GM19467 (cell line): ENCODE measurements around the gene PPP1R14D.
"Not testable (repeated sequence)": the region's sequence is repeated elsewhere in the genome, so short reads cannot be mapped to it uniquely, and the experiment has no call there.

Experiments
- ATAC-seq: cut with Tn5 transposase; IDR thresholded peaks from one replicate; pipeline ENCODE4 v1.9.1; 2021; ENCODE audit warnings: mild to moderate bottlenecking, moderate library complexity; ENCODE audit not compliant: unreplicated experiment

PPP1R14D gene, protein sequence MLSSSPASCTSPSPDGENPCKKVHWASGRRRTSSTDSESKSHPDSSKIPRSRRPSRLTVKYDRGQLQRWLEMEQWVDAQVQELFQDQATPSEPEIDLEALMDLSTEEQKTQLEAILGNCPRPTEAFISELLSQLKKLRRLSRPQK

DNA sequence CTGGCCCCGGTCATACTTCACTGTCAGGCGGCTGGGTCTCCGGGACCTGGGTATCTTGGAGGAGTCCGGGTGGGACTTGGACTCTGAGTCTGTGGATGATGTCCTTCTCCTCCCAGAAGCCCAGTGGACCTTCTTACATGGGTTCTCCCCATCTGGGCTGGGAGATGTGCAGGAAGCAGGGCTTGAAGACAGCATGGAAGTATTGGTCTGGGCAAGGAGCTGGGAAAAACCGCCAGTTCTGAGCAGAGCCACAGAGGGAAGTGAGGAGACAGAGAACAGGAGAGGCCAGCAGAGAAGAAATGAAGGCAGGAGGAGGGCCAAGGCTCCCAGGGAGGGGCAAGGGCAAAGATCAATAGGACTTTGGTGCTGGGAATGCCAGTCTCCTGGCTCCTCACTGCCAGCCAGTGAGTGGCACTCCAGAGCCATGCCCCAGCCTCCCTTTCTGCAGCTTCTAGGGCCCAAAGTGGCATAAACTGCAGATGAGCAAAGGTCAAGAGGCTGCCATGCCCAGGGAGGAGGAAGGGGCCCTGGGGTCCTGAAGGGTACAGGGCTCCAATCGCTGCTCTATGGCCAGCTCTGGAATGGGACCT is at the start of gene PPP1R14D:
Gene PPP1R14D (minus strand): TSS at position 262 of the 590 bp plus-strand sequence. CDS start 67 bp downstream, at position 195.
- ATAC-seq = no peak

DNA sequence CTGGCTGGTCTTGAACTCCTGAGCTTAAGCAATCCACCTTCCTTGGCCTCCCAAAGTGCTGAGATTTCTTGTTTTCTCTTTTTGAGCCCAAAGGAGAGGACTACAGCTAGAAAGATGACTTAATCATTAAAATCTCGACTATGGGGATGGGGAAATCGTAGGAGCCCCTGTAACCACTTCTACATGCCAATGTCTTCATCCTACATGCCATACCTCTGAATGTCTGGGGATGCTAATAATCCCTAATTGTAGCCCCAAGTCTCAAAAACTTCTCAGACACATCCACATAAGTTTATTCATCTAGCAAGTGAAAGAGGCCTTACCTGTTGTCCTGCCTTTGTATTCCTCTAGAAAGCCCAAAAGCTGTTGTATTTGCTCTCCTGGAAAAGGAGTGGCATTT is 49.2 kb upstream of the PPP1R14D start:
- ATAC-seq = no peak

DNA sequence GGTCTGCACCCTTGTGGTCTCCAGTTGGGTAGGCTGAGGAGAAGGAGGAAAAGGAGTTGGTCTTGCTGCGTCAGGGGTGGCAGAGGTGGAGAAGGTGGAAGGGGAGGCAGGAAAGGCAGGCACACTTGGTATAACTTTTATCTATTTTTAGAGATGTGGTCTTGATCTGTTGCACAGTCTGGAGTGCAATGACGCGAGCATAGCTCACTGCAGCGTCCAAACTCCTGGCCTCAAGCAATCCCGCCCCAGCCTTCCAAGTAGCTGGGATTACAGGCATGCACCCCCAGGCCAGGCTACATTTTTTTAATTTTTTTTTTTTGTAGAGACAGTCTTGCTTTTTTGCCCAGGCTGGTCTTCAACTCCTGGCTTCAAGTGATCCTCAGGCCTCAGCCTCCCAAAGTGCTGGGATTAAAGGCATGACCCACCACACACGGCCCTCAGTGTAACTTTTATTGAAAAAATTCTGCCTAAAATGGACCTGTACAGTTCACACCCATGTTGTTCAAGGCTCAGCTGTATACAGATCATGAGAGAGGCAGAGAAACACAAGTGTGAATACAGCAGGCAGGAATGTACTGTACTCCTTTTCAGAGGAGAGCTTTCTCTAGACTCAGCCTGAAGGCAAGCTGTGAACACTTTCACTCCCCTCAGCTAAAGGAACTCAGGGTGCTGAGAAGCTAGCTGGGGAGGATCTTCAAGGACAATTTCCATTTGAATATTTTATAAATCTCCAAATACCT is 47.7 kb upstream of the PPP1R14D start:
- ATAC-seq = no peak

DNA sequence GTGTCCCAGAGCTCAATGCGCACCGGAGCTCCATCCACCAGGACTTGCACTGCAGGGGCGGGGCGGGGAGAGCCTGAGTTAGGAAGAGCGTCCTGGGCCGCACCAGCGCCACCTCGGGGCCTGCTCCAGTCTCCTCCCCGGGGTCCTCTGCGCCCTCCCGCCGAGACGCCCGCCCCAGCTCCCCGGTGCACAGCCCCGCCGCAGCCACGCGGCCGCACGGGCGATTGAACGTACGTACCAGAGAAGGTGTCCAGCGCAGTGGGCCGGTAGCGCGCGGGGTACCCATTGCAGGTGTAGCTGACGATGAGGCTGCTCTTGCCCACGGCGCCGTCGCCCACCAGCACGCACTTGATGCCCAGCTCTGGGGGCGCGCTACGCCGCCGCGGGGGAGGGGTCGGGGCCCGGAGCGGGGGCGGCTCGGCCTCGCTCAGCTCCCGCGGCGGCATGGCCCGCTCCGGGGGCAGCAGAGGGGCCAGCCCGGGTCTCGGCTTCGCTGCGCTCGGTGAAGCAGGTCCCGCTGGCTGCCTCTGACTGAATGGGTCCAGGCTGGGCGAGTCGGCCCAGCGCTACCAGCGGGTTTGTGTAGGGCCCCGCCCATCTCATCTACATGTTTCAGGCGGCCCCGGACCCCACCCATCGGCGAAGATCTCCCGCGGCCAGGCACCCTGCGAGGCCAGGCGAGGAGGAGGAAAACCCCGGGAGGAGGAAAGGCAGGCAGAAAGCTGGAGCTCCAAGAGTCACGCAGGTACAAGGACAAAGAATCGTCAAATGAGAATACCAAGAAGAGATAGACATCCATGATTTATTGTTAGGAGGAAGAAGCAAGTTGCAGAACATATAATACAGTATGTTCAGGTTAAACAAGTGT is 45.4 kb upstream of the PPP1R14D start, which contains the start of gene RHOV:
Gene RHOV (minus strand): TSS at position 541 of the 868 bp plus-strand sequence. CDS start 95 bp downstream, at position 446.
- peak; percentile 43 for ATAC-seq

DNA sequence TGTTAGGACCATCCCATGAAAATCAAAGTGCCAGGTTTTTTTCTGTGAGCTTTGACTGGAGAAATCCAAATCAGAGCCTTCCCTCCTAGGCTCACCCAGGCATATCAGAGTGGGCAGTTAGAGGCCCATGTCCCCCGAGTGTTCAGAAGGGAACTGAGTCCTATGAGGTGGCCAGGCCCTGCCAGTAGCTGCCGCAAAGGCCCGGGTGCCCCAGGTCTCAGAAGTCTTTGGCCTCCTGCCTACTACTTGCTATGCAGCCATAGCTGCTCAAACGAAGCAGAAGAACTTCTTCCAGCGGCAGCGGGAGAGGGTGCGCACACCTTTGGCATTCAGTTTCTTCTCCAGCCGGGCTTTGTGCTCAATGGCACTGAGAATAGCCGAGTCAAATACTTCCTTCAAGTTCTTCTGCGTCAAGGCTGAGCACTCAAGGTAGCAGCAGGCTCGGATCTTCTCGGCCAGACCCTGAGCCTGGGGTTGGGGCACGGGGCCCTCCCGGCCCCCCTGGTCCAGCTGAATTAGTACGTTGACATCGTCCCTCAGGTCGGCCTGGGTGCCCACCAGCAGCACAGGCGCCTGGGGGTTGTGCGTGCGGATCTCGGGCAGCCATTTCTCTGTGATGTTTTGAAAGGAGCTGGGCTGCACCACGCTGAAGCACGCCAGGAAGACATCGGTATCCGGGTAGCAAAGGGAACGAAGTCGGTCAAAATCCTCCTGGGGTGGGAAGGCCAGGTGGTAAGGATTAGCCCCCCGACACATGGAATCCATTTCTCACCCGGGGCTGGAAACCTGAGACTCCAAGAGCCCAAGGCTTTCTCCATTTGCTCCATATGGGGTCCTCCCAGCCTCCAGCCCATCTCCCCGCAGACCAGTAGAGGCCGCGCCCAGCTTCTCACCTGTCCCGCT is 44.5 kb upstream of the PPP1R14D start:
- no peak for ATAC-seq

DNA sequence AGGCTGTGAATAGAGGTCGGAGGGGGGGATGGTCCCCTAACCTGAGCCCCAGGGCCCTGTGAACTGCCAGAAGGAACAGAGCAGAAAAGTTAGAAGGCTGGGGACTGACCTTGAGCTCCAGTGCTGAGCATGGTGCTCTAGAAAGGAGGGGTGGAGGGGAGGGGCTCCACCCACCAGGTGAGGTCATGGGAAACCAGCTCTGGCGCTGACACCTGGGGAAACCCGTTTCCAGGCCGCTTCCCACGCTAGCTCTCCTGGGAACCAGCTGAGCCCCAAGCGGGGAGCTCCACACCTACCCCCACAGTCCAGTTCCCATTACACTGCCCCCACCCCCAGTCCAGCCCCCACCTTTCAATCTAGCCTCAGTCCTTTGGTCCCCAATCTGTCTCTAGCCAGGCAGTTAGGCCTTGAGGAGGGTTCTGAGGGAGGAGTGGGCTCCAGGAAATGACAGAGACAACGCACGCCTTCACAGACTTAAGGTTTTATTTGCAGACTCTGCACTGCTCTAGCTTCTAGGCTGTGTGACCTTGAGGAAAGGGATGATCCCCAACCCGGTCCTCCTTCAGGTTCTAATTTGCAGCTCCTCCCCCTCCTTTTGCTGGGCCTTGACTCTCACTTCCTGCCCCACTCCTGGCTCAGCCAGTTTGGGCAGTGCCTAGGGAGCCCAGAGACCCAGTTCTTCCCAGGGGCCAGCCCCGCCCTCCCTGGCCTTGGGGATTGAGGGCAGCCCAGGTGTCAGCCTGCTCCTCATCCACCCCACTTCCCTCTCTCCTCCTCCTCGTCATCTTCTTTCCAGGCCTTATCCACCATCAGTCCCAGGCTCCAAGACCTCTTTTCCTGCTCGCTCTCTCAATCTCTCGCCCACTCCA is 43.5 kb upstream of the PPP1R14D start:
- ATAC-seq = no peak

DNA sequence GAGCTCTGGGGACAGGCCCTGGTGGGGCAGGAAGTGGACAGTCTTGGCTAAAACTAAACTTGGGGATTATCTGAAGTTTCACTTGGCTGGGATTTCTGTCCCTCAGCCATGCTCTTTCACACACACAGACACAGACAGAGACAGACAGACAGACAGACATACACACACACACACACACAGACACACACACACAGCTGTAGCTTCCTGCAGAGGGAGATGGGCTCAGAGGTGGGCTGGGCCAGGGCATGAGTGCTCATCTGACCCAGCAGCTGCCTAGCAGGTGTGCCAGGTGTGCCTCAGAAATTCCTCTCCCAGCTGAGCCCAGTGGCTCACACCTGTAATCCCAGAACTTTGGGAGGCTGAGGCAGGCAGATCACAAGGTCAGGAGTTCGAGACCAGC is 42.2 kb upstream of the PPP1R14D start:
- ATAC-seq = no peak

DNA sequence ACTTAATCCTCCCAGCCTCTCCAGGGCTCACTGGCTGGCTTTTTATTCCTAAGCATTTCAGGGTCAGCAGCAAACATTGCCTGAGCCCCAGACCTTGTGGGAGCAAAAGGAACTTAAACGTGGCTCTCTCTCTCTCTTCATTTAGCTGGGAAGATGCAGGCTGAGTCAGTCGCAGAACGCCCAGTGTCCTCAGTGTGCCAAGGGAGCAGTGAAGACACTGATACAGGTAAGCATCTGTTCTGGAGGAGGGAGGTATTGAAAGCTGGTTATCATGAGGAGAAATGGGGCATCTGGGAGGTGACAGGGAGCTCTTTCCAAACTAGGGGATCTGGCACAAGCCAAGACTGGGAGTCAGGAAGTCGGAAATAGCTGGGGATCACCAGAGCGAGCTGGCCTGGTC is 41.2 kb upstream of the PPP1R14D start:
- ATAC-seq = no peak

DNA sequence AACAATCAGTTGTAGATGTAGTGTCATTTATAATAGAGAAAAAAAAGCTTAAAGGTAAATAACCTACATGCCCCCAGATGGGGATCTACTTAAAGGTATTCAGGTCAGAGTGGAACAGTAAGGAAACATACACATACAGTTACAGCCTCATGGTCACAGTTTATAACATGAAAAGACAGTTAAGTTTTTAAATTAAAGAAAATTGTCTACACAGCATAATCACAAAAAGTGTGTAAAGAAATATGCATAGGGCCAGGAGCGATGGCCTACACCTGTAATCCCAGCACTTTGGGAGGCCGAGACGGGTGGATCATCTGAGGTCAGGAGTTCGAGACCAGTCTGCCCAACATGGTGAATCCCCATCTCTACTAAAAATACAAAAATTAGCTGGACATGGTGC is 38.7 kb upstream of the PPP1R14D start:
- ATAC-seq = no peak

DNA sequence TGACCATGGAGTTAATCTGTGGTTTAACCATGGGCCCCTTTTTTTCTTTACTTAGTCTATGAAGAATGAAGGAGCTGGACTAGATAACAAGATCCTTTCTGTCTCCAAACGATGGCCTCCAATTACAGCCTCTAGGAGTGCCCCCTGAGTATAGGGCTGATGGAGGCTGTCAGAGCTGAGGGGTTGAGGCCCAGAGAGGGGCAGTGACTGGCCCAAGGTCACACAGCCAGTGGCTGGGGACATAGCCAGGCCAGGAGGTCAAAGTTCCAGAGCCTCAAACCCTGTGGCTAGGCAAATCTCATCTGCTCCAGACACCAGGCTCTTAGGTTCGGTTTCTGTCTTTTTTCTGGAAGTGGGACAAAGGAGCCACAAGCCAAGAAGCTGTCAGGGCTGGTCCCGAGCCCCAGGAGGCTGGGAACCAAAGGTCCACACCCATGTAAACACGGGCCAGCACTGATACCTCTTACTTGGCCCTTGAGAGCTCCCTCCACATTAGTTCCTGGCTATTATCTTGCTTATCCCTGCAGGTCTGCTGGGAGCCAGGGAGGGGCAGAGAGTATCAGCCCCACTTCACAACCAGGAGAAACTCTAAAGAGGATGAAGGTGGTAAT is 35.3 kb upstream of the PPP1R14D start:
- ATAC-seq = no peak

DNA sequence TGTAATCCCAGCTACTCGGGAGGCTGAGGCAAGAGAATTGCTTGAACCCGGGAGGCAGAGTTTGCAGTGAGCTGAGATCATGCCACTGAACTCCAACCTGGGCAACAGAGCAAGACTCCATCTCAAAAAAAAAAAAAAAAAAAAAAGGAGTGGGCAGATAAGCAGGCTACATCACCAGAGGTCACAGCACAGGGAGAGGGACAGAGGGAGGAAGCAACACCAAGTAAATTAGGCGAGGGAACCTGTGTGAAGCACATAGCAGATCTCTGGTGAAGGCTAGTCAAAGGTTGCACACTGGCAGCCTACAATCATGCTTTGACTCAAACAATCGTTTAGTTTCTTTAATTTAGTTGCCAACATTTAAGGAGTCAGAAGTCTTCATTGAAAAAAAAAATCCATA is 32.6 kb upstream of the PPP1R14D start:
- ATAC-seq = not testable (repeated sequence)

DNA sequence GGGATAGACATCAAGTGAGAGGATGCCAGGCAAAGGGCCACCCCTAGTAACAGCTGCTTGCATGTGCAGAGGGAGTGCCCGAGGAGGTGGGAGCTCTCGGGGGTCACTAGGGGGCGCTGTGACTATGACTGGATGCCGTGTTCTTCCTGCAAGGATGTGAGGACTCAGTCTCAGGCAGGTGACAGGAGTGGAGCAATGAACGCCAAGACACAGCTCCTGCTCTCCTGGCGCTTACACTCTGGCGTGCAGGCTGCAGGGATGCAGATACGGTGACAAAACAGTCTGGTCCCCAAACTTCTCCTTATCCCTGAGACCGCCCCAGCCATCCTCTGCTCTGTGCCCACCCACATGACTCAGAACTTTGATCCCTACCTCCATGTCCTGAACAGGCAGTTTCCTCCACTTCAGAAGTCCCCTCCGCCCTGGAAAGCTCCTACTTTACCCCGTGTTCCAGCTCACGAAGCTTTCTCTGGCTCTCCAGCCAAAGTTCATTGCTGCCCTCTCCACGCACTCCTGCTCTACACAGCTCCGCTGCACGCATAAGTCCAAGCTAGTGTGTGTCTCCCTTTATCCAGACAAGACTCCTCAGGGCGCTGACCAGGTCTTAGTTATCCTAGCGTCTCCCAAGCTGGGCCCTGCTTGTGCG is 30.8 kb upstream of the PPP1R14D start:
- no peak for ATAC-seq

DNA sequence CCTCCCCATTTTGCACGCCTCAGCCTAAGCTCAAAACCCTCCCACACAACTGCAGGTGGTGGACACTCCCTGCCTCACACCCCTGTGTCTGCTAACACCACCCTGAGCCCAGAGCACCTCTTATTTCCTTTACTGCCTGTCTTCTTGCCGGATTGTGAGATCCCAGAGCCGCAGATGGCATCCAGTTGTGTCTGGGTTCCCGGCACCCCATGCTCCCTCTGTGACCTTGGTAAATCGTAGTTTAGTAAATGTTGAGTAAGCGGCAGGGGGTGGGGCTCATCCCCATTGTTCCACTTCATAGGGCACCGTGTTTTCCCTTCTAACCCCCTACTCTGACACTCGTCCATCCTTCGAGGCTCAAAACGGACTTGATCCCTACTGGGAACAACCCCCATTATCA is 30.2 kb upstream of the PPP1R14D start:
- no peak for ATAC-seq

DNA sequence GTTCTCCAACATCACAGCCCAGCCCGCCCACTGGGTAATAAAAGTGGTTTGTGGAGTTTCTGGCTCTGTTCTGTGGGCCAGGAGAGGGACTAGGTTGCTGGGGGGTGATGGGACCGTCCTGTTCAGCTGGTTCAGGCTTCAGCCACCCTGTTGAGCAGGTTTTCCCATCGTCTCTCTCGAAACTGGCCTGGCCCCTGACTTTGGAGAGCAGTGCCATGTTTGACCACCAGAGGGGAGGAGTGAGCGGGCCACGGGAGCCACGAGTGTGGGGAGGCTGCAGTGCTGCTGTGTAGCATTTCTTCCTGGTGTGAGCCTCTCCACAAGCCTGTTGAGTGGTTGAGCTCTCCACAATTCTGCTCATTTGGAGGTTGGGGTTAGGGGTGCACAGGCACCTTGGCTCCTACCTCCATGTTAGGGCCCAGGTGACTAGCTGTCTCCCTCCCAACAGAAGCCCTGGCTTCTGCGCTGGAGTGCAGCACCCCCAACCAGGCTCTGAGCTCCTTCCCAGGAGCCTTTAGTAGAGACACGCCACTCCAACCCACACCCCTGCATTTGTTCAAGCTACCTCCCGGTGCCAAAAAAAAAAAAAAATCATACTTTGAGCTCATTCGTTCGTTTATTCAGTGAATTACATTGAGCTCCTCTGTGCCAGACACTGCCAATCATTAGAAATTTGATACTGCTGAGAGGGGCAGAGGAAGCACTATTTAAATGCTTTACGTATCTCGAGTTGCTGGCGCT is 29.3 kb upstream of the PPP1R14D start:
- no peak for ATAC-seq

DNA sequence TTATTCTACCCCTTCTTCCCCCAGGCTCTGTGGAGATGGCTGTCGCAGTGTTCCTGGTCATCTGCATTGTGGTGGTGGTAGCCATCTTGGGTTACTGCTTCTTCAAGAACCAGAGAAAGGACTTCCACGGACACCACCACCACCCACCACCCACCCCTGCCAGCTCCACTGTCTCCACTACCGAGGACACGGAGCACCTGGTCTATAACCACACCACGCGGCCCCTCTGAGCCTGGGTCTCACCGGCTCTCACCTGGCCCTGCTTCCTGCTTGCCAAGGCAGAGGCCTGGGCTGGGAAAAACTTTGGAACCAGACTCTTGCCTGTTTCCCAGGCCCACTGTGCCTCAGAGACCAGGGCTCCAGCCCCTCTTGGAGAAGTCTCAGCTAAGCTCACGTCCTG is 28.2 kb upstream of the PPP1R14D start:
- no peak for ATAC-seq

DNA sequence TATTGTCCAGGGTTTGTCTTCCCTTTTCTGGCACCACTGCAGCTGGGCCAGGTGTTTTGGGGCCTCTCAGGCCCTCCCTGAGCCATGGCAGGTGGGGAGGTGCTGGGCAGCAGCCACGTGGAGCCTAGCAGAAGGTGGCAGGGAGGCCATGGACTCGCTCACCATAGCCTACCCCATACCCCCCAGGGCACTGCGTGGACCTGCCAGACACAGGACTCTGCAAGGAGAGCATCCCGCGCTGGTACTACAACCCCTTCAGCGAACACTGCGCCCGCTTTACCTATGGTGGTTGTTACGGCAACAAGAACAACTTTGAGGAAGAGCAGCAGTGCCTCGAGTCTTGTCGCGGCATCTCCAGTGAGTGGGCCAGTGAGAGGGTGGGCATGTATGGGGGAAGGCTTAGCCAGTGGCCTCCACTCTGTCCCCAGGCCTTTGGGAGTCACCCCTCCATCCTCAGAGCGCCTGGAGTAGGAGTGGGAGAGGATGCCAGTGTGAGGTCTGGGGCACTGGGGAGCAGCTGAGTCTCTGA is 27.3 kb upstream of the PPP1R14D start:
- no peak for ATAC-seq

DNA sequence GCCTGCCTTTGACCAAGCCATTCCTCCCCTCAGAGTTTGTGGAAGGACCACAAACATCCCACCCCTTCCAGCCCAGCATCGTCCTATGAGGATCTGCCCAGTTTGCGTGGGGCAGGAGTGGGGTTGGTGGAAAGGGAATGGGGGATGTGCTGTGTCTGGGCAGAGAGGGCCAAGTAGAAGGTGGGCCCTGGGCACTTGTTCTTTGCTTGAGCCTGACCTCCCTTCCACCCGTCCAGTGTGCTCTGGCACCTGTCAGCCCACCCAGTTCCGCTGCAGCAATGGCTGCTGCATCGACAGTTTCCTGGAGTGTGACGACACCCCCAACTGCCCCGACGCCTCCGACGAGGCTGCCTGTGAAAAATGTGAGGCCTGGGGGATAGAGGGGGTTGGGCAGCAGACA is 25.7 kb upstream of the PPP1R14D start:
- no peak for ATAC-seq
